HepG2 (cell line): ENCODE measurements around the gene FBXL13. TPM values are rescaled to one million over a fixed set of nuclear protein-coding genes. Genes with fewer than 3 reads are reported as not detected.

Experiments used
- ARHGAP35 ChIP-seq: sonication (generic); formaldehyde crosslinking; IDR thresholded peaks from 2 replicates; pipeline ENCODE4 v1.9.0; 2022; ENCODE audit warnings: mild to moderate bottlenecking, inconsistent platforms, moderate library complexity, missing genetic modification reagents, borderline replicate concordance
- ATRX ChIP-seq: sonication (generic); formaldehyde crosslinking; IDR thresholded peaks from 2 replicates; pipeline ENCODE4 v1.4.0; 2020; ENCODE audit warnings: missing genetic modification reagents, borderline replicate concordance
- EHMT2 ChIP-seq: fragments of 200-600 bp; sonication (generic); IDR thresholded peaks from 2 replicates; pipeline ENCODE4 v1.7.0; 2017; ENCODE audit warnings: antibody characterized with exemption, low read depth, low read length, borderline replicate concordance
- EZH2 ChIP-seq: conservative IDR thresholded peaks from 2 replicates; pipeline ENCODE4 v1.6.1; 2012; ENCODE audit warnings: mild to moderate bottlenecking, low read depth, low read length, moderate library complexity
- GZF1 ChIP-seq: sonication (generic); formaldehyde crosslinking; IDR thresholded peaks from 2 replicates; pipeline ENCODE4 v1.5.1; 2020; ENCODE audit warnings: mild to moderate bottlenecking, missing genetic modification reagents
- JARID2 ChIP-seq: sonication (generic); formaldehyde crosslinking; IDR thresholded peaks from 2 replicates; pipeline ENCODE4 v1.8.1; 2023; ENCODE audit warnings: missing genetic modification reagents, inconsistent platforms; ENCODE audit not compliant: insufficient replicate concordance
- KDM3A ChIP-seq: IDR thresholded peaks from 2 replicates; pipeline ENCODE4 v1.6.1; 2018; ENCODE audit warnings: low read depth, missing compliant biosample characterization
- MEIS2 ChIP-seq: sonication (generic); formaldehyde crosslinking; IDR thresholded peaks from 2 replicates; pipeline ENCODE4 v1.9.0; 2021; ENCODE audit warnings: mild to moderate bottlenecking, missing genetic modification reagents
- MYNN ChIP-seq: sonication (generic); formaldehyde crosslinking; IDR thresholded peaks from 2 replicates; pipeline ENCODE4 v1.4.0; 2020; ENCODE audit warnings: mild to moderate bottlenecking, low read depth, missing genetic modification reagents
- PHF5A ChIP-seq: IDR thresholded peaks from one replicate; pipeline ENCODE4 v1.6.1; 2018; ENCODE audit warnings: low read depth, missing genetic modification reagents; ENCODE audit not compliant: unreplicated experiment
- PRPF4 ChIP-seq: fragments of 200-400 bp; formaldehyde crosslinking; IDR thresholded peaks from 2 replicates; pipeline ENCODE4 v1.6.1; 2016; ENCODE audit warnings: low read length, low read depth; ENCODE audit not compliant: poor library complexity, severe bottlenecking
- RFX3 ChIP-seq: IDR thresholded peaks from 2 replicates; pipeline ENCODE4 v1.6.1; 2016; ENCODE audit warnings: missing biosample characterization, missing genetic modification reagents
- SRSF4 ChIP-seq: fragments of 200-400 bp; formaldehyde crosslinking; IDR thresholded peaks from one replicate; pipeline ENCODE4 v1.6.1; 2018; ENCODE audit warnings: mild to moderate bottlenecking, low read depth, low read length, moderate library complexity; ENCODE audit not compliant: poor library complexity, severe bottlenecking
- TOE1 ChIP-seq: sonication (generic); formaldehyde crosslinking; IDR thresholded peaks from 2 replicates; pipeline ENCODE4 v1.4.0; 2020; ENCODE audit warnings: mild to moderate bottlenecking, missing genetic modification reagents
- TOPORS ChIP-seq: sonication (generic); formaldehyde crosslinking; IDR thresholded peaks from 2 replicates; pipeline ENCODE4 v1.8.0; 2023; ENCODE audit warnings: mild to moderate bottlenecking, missing genetic modification reagents
- ZFP90 ChIP-seq: sonication (generic); formaldehyde crosslinking; IDR thresholded peaks from 2 replicates; pipeline ENCODE4 v1.8.0; 2022; ENCODE audit warnings: missing genetic modification reagents, mild to moderate bottlenecking, inconsistent platforms, borderline replicate concordance
- ZNF24 ChIP-seq: fragments of 450-650 bp; IDR thresholded peaks from 2 replicates; pipeline ENCODE4 v1.6.1; 2017; ENCODE audit warnings: antibody characterized with exemption, mild to moderate bottlenecking
- ZNF430 ChIP-seq: sonication (generic); formaldehyde crosslinking; IDR thresholded peaks from 2 replicates; pipeline ENCODE4 v1.9.0; 2021; ENCODE audit warnings: mild to moderate bottlenecking, missing genetic modification reagents
- ZNF607 ChIP-seq: sonication (generic); formaldehyde crosslinking; IDR thresholded peaks from 2 replicates; pipeline ENCODE4 v1.5.1; 2020; ENCODE audit warnings: missing genetic modification reagents, mild to moderate bottlenecking, borderline replicate concordance
- polyA plus RNA-seq, 8 experiments: library from polyadenylated mRNA; depleted of rRNA in 3 of 8; stranded (reverse) in 7 of 8; unstranded in 1 of 8; fragments of >200 nt; fragmentation: Illumina TruSeq in 4 of 8; extraction: Trizol in 4 of 8; gene quantifications; 2 replicates each; pipeline versions ENCODE4 v1.2.1 to v1.2.3, GENCODE V29; 2011 to 2016; ENCODE audit warnings: low read depth in 4 of 8, missing spikeins in 1 of 8, mixed read lengths in 1 of 8; ENCODE audit not compliant: insufficient read depth in 1 of 8
- total RNA-seq, 5 experiments: library from RNA; depleted of rRNA; stranded (reverse); fragments of >200 nt; fragmentation: Illumina TruSeq; extraction: Trizol; gene quantifications; 2 replicates each; pipeline ENCODE4 v1.2.3, GENCODE V29; 2016; ENCODE audit warnings: low read depth in 1 of 5
- TF ChIP-seq, protein P1 (sequence below): sonication (generic); formaldehyde crosslinking; IDR thresholded peaks from 2 replicates; pipeline ENCODE4 v1.4.0; 2020; ENCODE audit warnings: mild to moderate bottlenecking, missing genetic modification reagents
- TF ChIP-seq, protein P2 (sequence below): sonication (generic); formaldehyde crosslinking; IDR thresholded peaks from 2 replicates; pipeline ENCODE4 v1.4.0; 2020; ENCODE audit warnings: missing genetic modification reagents
- TF ChIP-seq, protein P3 (sequence below): sonication (generic); formaldehyde crosslinking; IDR thresholded peaks from 2 replicates; pipeline ENCODE4 v1.8.0; 2022; ENCODE audit warnings: missing genetic modification reagents, mild to moderate bottlenecking, moderate library complexity, borderline replicate concordance
- TF ChIP-seq, protein P4 (sequence below): sonication (generic); formaldehyde crosslinking; IDR thresholded peaks from 2 replicates; pipeline ENCODE4 v1.8.0; 2022; ENCODE audit warnings: missing genetic modification reagents, low read depth, mild to moderate bottlenecking, borderline replicate concordance

Gene FBXL13
- total and polyA plus RNA-seq, 2 of the 13 experiments (the other 11 are each of a cell fraction or from before 2014, with no cell fraction given), result 0.24 to 0.77 TPM

DNA sequence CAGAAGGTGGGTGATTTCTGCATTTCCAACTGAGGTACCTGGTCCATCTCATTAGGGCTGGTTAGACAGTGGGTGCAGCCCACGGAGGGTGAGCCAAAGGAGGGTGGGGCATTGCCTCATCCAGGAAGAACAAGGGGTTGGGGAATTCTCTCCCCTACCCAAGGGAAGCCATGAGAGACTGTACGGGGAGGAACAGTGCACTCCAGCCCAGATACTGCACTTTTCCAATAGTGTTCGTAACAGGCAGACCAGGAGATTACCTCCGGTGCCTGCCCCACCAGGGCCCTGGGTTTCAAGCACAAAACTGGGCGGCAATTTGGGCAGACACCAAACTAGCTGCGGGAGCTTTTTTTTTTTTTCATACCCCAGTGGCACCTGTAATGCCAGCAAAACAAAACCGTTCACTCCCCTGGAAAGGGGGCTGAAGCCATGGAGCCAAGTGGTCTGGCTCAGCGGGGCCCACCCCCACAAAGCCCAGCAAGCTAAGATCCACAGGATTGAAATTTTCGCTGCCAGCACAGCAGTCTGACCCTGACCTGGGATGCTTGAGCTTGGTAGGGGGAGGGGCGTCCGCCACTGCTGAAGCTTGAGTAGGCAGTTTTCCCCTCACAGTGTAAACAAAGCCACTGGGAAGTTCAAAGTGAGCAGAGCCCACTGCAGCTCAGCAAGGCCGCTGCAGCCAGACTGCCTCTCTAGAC is 31.6 kb upstream of the FBXL13 start (continued):
- TF ChIP-seq, protein P1, sequence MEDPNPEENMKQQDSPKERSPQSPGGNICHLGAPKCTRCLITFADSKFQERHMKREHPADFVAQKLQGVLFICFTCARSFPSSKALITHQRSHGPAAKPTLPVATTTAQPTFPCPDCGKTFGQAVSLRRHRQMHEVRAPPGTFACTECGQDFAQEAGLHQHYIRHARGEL (CRISPR knock-in tag), result no peak
- no peak for TF ChIP-seq GZF1
- TF ChIP-seq ZFP90 (CRISPR knock-in tag), result no peak
- TF ChIP-seq, protein P2, sequence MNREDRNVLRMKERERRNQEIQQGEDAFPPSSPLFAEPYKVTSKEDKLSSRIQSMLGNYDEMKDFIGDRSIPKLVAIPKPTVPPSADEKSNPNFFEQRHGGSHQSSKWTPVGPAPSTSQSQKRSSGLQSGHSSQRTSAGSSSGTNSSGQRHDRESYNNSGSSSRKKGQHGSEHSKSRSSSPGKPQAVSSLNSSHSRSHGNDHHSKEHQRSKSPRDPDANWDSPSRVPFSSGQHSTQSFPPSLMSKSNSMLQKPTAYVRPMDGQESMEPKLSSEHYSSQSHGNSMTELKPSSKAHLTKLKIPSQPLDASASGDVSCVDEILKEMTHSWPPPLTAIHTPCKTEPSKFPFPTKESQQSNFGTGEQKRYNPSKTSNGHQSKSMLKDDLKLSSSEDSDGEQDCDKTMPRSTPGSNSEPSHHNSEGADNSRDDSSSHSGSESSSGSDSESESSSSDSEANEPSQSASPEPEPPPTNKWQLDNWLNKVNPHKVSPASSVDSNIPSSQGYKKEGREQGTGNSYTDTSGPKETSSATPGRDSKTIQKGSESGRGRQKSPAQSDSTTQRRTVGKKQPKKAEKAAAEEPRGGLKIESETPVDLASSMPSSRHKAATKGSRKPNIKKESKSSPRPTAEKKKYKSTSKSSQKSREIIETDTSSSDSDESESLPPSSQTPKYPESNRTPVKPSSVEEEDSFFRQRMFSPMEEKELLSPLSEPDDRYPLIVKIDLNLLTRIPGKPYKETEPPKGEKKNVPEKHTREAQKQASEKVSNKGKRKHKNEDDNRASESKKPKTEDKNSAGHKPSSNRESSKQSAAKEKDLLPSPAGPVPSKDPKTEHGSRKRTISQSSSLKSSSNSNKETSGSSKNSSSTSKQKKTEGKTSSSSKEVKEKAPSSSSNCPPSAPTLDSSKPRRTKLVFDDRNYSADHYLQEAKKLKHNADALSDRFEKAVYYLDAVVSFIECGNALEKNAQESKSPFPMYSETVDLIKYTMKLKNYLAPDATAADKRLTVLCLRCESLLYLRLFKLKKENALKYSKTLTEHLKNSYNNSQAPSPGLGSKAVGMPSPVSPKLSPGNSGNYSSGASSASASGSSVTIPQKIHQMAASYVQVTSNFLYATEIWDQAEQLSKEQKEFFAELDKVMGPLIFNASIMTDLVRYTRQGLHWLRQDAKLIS (CRISPR knock-in tag), result no peak
- TF ChIP-seq PRPF4, result no peak
- no peak for TF ChIP-seq TOE1 (CRISPR knock-in tag)
- TF ChIP-seq, protein P3, sequence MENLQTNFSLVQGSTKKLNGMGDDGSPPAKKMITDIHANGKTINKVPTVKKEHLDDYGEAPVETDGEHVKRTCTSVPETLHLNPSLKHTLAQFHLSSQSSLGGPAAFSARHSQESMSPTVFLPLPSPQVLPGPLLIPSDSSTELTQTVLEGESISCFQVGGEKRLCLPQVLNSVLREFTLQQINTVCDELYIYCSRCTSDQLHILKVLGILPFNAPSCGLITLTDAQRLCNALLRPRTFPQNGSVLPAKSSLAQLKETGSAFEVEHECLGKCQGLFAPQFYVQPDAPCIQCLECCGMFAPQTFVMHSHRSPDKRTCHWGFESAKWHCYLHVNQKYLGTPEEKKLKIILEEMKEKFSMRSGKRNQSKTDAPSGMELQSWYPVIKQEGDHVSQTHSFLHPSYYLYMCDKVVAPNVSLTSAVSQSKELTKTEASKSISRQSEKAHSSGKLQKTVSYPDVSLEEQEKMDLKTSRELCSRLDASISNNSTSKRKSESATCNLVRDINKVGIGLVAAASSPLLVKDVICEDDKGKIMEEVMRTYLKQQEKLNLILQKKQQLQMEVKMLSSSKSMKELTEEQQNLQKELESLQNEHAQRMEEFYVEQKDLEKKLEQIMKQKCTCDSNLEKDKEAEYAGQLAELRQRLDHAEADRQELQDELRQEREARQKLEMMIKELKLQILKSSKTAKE (CRISPR knock-in tag), result peak; percentile 77
- TF ChIP-seq MYNN (CRISPR knock-in tag), result no peak
- no peak for TF ChIP-seq EHMT2
- TF ChIP-seq SRSF4, result no peak
- no peak for TF ChIP-seq PHF5A (CRISPR knock-in tag)
- no peak for TF ChIP-seq ZNF607 (CRISPR knock-in tag)
- peak; percentile 63; the same call in 1 of the 2 replicates for TF ChIP-seq ZNF430
- no peak for TF ChIP-seq EZH2
- TF ChIP-seq ATRX (CRISPR knock-in tag), result no peak
- TF ChIP-seq MEIS2 (CRISPR knock-in tag), result no peak
- TF ChIP-seq JARID2, result no peak
- 0 out of 2 replicates have a peak, but pooled peaks have one; percentile 74 for TF ChIP-seq KDM3A (CRISPR knock-in tag)
- TF ChIP-seq, protein P4, sequence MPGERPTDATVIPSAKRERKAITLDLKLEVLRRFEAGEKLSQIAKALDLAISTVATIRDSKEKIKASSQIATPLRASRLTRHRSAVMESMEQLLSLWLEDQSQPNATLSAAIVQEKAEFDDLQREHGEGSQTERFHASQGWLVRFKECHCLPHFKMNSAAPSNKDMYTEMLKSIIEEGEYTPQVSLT, result no peak
- TF ChIP-seq ARHGAP35 (CRISPR knock-in tag), result no peak
- no peak for TF ChIP-seq RFX3
- no peak for TF ChIP-seq ZNF24
- no peak for TF ChIP-seq TOPORS (CRISPR knock-in tag)
